SK-N-MC (cell line): ENCODE measurements around the gene ZNF638.

Experiments
- EZH2 ChIP-seq: fragments of 200-600 bp; sonication (generic); IDR thresholded peaks from one replicate; pipeline ENCODE4 v1.6.1; 2017; ENCODE audit warnings: antibody characterized with exemption
- POLR2AphosphoS5 ChIP-seq: IDR thresholded peaks from 2 replicates; pipeline ENCODE4 v1.6.1; 2012; ENCODE audit warnings: mild to moderate bottlenecking, low read depth, low read length, borderline replicate concordance

DNA sequence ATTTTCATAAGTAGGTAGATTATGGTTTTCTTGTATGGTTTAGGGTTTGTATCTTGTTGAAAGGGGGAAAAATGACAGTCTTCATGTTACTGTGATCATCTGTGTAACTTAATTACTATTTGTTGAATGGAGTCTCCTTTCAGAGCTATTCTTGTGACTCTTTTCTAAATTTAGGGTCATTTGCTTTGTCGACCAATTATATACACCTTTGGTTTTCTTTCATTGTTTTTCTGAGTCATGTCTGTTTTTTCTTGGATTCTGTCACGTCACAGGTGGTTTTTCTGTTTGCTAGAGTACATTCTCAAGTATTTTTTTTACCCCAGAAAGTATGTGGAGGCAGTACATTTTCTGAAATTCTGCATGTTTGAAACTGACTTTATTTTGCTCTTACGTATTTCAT, 78.0 kb downstream of the ZNF638 start:
- TF ChIP-seq EZH2 (no peak), POLR2AphosphoS5 (no peak)
